ENCODE measurements around the gene SEC24B.

The SEC24B gene

GRCh38 chr4:109469915-109470314 is 36.3 kb downstream of the SEC24B start:
- TF ChIP-seq TAF1 (IDR thresholded peaks at IDR 0.05; ENCODE audit: low read depth) (no peak), EGR1 (IDR thresholded peaks at IDR 0.05) (no peak), ZBTB7A (IDR thresholded peaks at IDR 0.05; ENCODE audit: low read depth) (no peak), RAD21 (IDR thresholded peaks at IDR 0.05; ENCODE audit: low read depth) (no peak), TCF12 (IDR thresholded peaks at IDR 0.05; ENCODE audit: low read depth) (no peak), NFIC (IDR thresholded peaks at IDR 0.05) (no peak), FOXM1 (IDR thresholded peaks at IDR 0.05; ENCODE audit: borderline replicate concordance, low read depth) (no peak), YY1 (IDR thresholded peaks at IDR 0.05; ENCODE audit: low read depth) (no peak), EP300 (IDR thresholded peaks at IDR 0.05; ENCODE audit: borderline replicate concordance) (no peak), MAX (IDR thresholded peaks at IDR 0.05) (no peak), USF1 (IDR thresholded peaks at IDR 0.05) (no peak)

GRCh38 chr4:109472343-109472761 is 38.7 kb downstream of the SEC24B start:
- TF ChIP-seq FOXM1 (IDR thresholded peaks at IDR 0.05; ENCODE audit: borderline replicate concordance, low read depth) (no peak), CREB1 (IDR thresholded peaks at IDR 0.05; ENCODE audit: low read depth) (no peak), CEBPB (IDR thresholded peaks at IDR 0.05) (no peak), TEAD4 (IDR thresholded peaks at IDR 0.05) (no peak), TCF12 (IDR thresholded peaks at IDR 0.05; ENCODE audit: low read depth) (no peak), MAX (IDR thresholded peaks at IDR 0.05) (no peak), TAF1 (IDR thresholded peaks at IDR 0.05; ENCODE audit: low read depth) (no peak), REST (IDR thresholded peaks at IDR 0.05; ENCODE audit: low read depth) (no peak), USF1 (IDR thresholded peaks at IDR 0.05) (no peak), NFIC (IDR thresholded peaks at IDR 0.05) (no peak), RAD21 (IDR thresholded peaks at IDR 0.05; ENCODE audit: low read depth) (no peak), ZBTB7A (IDR thresholded peaks at IDR 0.05; ENCODE audit: low read depth) (no peak), EP300 (IDR thresholded peaks at IDR 0.05; ENCODE audit: borderline replicate concordance) (no peak), YY1 (IDR thresholded peaks at IDR 0.05; ENCODE audit: low read depth) (no peak)

- no peak for TF ChIP-seq EGR1 (IDR thresholded peaks at IDR 0.05)
These were observed 40.2 kb downstream of the SEC24B start for GRCh38 chr4:109473824-109474223.

- TF ChIP-seq TEAD4 (IDR thresholded peaks at IDR 0.05) (no peak), CEBPB (IDR thresholded peaks at IDR 0.05) (no peak), CREB1 (IDR thresholded peaks at IDR 0.05; ENCODE audit: low read depth) (no peak), EP300 (IDR thresholded peaks at IDR 0.05; ENCODE audit: borderline replicate concordance) (no peak), USF1 (IDR thresholded peaks at IDR 0.05) (no peak), MAX (IDR thresholded peaks at IDR 0.05) (no peak), ZBTB7A (IDR thresholded peaks at IDR 0.05; ENCODE audit: low read depth) (no peak), EGR1 (IDR thresholded peaks at IDR 0.05) (no peak), NFIC (IDR thresholded peaks at IDR 0.05) (no peak), TCF12 (IDR thresholded peaks at IDR 0.05; ENCODE audit: low read depth) (no peak), YY1 (IDR thresholded peaks at IDR 0.05; ENCODE audit: low read depth) (no peak), FOXM1 (IDR thresholded peaks at IDR 0.05; ENCODE audit: borderline replicate concordance, low read depth) (no peak), RAD21 (IDR thresholded peaks at IDR 0.05; ENCODE audit: low read depth) (no peak)
These were observed 52.4 kb downstream of the SEC24B start for GRCh38 chr4:109486007-109486406.

GRCh38 chr4:109494563-109494962 is 60.9 kb downstream of the SEC24B start:
- TF ChIP-seq EP300 (IDR thresholded peaks at IDR 0.05; ENCODE audit: borderline replicate concordance) (no peak), RAD21 (IDR thresholded peaks at IDR 0.05; ENCODE audit: low read depth) (no peak), CREB1 (IDR thresholded peaks at IDR 0.05; ENCODE audit: low read depth) (no peak), NFIC (IDR thresholded peaks at IDR 0.05) (no peak), FOXM1 (IDR thresholded peaks at IDR 0.05; ENCODE audit: borderline replicate concordance, low read depth) (no peak), TAF1 (IDR thresholded peaks at IDR 0.05; ENCODE audit: low read depth) (no peak), ZBTB7A (IDR thresholded peaks at IDR 0.05; ENCODE audit: low read depth) (no peak), REST (IDR thresholded peaks at IDR 0.05; ENCODE audit: low read depth) (no peak), USF1 (IDR thresholded peaks at IDR 0.05) (no peak), TCF12 (IDR thresholded peaks at IDR 0.05; ENCODE audit: low read depth) (no peak), EGR1 (IDR thresholded peaks at IDR 0.05) (no peak), CEBPB (IDR thresholded peaks at IDR 0.05) (no peak), MAX (IDR thresholded peaks at IDR 0.05) (no peak)

Data from Ishikawa (cell line).